Lower leg skin (tissue), 3 donors: ENCODE results near the gene NNMT.

Experiments
- CTCF ChIP-seq, 3 donors: fragments of 450-650 bp; IDR thresholded peaks; one replicate each; pipeline ENCODE4 v1.5.1; 2016; ENCODE audit warnings: antibody characterized with exemption in 3 of 3, mild to moderate bottlenecking in 3 of 3, moderate library complexity in 2 of 3
- POLR2A ChIP-seq, 2 donors: fragments of 450-650 bp; IDR thresholded peaks; one replicate each; pipeline ENCODE4 v1.6.1; 2016 to 2017; ENCODE audit warnings: antibody characterized with exemption in 2 of 2, mild to moderate bottlenecking in 1 of 2, moderate library complexity in 1 of 2

- no peak for TF ChIP-seq POLR2A (IDR thresholded peaks at IDR 0.05)
- no peak for TF ChIP-seq CTCF (IDR thresholded peaks at IDR 0.05)
Measured at GRCh38 chr11:114304969-114305368, 8.8 kb downstream of the NNMT start.
